Fibroblast of lung (primary cell): ENCODE results near the gene EFCAB8.

Experiments used
- EZH2 ChIP-seq: IDR thresholded peaks from 2 replicates; pipeline ENCODE4 v1.5.1; 2012; ENCODE audit warnings: low read length, control low read depth, mild to moderate bottlenecking; ENCODE audit errors: missing control alignments
- TF ChIP-seq, protein P1 (sequence below), 2 donors: IDR thresholded peaks in 1 of 2; conservative IDR thresholded peaks in 1 of 2; 1 replicate in 1 of 2; 2 replicates in 1 of 2; pipeline ENCODE4 v1.5.1; 2011 to 2012; ENCODE audit warnings: low read length in 2 of 2, control low read depth in 1 of 2, inconsistent platforms in 1 of 2, low read depth in 1 of 2, mild to moderate bottlenecking in 1 of 2

DNA sequence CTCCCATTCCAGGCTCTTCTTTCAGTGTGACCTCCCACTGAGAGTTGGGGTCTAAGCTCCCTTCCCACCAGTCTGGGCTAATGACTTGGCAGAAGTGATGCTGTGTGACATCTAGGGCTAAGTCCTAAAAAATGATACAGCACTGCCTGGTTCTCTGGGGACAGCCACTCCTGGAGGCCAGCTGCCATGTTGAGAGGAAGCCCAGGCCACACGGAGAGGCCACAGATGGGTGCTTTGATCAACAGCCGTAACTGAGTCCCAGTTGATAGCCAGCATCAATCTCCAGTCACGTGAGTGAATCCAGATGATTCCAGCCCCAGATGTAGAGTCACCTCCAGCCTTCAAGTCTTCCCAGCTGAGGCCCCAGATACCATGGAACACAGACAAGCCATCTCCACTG, 131.7 kb downstream of the EFCAB8 start:
- TF ChIP-seq, protein P1, sequence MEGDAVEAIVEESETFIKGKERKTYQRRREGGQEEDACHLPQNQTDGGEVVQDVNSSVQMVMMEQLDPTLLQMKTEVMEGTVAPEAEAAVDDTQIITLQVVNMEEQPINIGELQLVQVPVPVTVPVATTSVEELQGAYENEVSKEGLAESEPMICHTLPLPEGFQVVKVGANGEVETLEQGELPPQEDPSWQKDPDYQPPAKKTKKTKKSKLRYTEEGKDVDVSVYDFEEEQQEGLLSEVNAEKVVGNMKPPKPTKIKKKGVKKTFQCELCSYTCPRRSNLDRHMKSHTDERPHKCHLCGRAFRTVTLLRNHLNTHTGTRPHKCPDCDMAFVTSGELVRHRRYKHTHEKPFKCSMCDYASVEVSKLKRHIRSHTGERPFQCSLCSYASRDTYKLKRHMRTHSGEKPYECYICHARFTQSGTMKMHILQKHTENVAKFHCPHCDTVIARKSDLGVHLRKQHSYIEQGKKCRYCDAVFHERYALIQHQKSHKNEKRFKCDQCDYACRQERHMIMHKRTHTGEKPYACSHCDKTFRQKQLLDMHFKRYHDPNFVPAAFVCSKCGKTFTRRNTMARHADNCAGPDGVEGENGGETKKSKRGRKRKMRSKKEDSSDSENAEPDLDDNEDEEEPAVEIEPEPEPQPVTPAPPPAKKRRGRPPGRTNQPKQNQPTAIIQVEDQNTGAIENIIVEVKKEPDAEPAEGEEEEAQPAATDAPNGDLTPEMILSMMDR (conservative IDR thresholded peaks at IDR 0.05 in 1 of 2, IDR thresholded peaks at IDR 0.05 in 1 of 2; ENCODE audit: low read depth in 1 of 2, low read length in 2 of 2), result no peak
- no peak for TF ChIP-seq EZH2
